ENCODE results near the gene E2F1. TPM values are rescaled to one million over a fixed set of nuclear protein-coding genes. Genes with fewer than 3 reads are reported as not detected.

E2F1 gene
- total and polyA plus RNA-seq, 4 donors = 0.10 to 11.0 (median 0.88) TPM

DNA sequence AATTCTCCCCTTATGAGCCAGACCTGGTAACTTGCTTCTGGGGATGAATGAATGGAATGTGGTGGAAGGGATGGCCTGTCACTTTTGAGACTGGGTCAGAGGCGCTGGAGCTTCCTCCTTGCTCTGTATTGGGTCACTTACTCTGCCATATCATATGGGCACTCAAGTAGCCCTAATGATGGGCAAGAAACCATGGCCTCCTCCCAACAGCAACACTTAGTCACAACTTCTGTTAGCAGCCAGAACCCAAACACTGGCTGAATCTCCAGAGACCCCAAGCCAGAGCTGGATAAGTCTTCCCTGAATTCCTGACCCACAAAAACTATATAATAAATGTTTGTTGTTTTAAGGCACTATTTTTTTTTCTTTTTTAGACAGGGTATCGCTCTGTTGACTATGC is 5.5 kb downstream of the E2F1 start:
- DNase-seq (ENCODE audit: low spot score) = no peak
- TF ChIP-seq RXRA (IDR thresholded peaks at IDR 0.05) = no peak
- no peak for TF ChIP-seq HNF4G (IDR thresholded peaks at IDR 0.05)
- no peak for TF ChIP-seq YY1 (IDR thresholded peaks at IDR 0.05)
- TF ChIP-seq, protein P1, sequence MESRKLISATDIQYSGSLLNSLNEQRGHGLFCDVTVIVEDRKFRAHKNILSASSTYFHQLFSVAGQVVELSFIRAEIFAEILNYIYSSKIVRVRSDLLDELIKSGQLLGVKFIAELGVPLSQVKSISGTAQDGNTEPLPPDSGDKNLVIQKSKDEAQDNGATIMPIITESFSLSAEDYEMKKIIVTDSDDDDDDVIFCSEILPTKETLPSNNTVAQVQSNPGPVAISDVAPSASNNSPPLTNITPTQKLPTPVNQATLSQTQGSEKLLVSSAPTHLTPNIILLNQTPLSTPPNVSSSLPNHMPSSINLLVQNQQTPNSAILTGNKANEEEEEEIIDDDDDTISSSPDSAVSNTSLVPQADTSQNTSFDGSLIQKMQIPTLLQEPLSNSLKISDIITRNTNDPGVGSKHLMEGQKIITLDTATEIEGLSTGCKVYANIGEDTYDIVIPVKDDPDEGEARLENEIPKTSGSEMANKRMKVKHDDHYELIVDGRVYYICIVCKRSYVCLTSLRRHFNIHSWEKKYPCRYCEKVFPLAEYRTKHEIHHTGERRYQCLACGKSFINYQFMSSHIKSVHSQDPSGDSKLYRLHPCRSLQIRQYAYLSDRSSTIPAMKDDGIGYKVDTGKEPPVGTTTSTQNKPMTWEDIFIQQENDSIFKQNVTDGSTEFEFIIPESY (IDR thresholded peaks at IDR 0.05) = no peak
- TF ChIP-seq TAF1 (conservative IDR thresholded peaks at IDR 0.05) = no peak
- TF ChIP-seq FOXA1 (IDR thresholded peaks at IDR 0.05) = no peak
- no peak for TF ChIP-seq HNF4A (conservative IDR thresholded peaks at IDR 0.05)
- TF ChIP-seq NR2F2 (IDR thresholded peaks at IDR 0.05) = no peak
- TF ChIP-seq GABPA (IDR thresholded peaks at IDR 0.05 in 1 of 2, conservative IDR thresholded peaks at IDR 0.05 in 1 of 2) = no peak
- no peak for TF ChIP-seq FOXA2 (IDR thresholded peaks at IDR 0.05)
- TF ChIP-seq, protein P2, sequence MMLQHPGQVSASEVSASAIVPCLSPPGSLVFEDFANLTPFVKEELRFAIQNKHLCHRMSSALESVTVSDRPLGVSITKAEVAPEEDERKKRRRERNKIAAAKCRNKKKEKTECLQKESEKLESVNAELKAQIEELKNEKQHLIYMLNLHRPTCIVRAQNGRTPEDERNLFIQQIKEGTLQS (IDR thresholded peaks at IDR 0.05) = no peak
- no peak for TF ChIP-seq EGR1 (IDR thresholded peaks at IDR 0.05; ENCODE audit: low read depth in 2 of 2)
- Histone ChIP-seq H3K4me3 (ENCODE audit: low read depth in 1 of 3, low read length in 3 of 3) (no peak overlapping the region), H3K9me3 (ENCODE audit: control insufficient read depth in 4 of 4, low read length in 3 of 4) (no peaks in the 10 kb centered on the region), H3K9ac (ENCODE audit: low read depth in 1 of 2, low read length in 2 of 2) (no peak overlapping the region), H3K27ac (ENCODE audit: low read depth in 1 of 2, low read length in 2 of 2) (no peak overlapping the region), H3K4me1 (ENCODE audit: control insufficient read depth in 4 of 4, insufficient read depth in 4 of 4, low read length in 3 of 4) (peaks cover 0 to 11% (median 3%) of the 10 kb centered on the region in 4 donors), H3K36me3 (ENCODE audit: control insufficient read depth in 4 of 4, insufficient read depth in 3 of 4, low read depth in 1 of 4, low read length in 3 of 4) (no peaks in the 10 kb centered on the region), H3K27me3 (ENCODE audit: control insufficient read depth in 4 of 4, insufficient read depth in 4 of 4, low read length in 3 of 4) (no peaks in the 10 kb centered on the region)
- WGBS = 94% methylated on average over 2 of the region's 2 CpGs

DNA sequence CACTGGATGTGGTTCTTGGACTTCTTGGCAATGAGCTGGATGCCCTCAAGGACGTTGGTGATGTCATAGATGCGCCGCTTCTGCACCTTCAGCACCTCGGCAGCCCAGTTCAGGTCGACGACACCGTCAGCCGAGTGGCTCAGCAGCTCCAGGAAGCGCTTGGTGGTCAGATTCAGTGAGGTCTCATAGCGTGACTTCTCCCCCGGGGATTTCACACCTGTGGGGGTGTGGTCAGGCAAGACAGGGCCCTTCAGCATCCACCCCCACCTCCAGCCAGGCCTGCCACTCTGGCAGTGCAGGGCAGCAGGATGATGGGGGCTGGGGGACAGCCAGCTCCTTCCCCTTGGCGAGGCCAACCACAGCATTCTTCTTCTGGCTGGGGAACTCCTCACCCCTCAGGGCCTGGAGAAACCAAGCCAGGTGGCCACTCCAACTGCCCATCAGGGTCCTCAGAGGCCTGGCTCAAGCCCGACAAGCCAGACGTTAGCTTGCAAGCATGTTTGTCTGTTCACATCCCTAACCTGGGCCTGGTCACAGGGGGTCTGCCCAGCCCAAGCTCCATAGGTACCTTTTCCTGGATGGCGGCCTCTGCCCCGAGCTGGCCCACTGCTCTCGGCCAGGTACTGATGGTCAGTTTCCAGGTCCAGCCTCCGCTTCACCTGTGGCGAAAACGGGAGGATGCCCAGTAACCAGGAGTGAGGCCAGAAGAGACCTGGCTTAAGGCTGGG is 6.3 kb downstream of the E2F1 start:
- H3K27ac ChIP-seq (ENCODE audit: low read depth in 1 of 2, low read length in 2 of 2) = no peak overlapping the region
- WGBS = 88% methylated on average over 20 of the region's 20 CpGs
- no peak for DNase-seq (ENCODE audit: low spot score)

More for the DNA sequence above, 6.3 kb downstream of the E2F1 start:
- Histone ChIP-seq H3K9me3 (ENCODE audit: control insufficient read depth in 4 of 4, low read length in 3 of 4) (no peaks in the 10 kb centered on the region), H3K36me3 (ENCODE audit: control insufficient read depth in 4 of 4, insufficient read depth in 3 of 4, low read depth in 1 of 4, low read length in 3 of 4) (no peaks in the 10 kb centered on the region), H3K4me3 (ENCODE audit: low read depth in 1 of 3, low read length in 3 of 3) (no peak overlapping the region), H3K9ac (ENCODE audit: low read depth in 1 of 2, low read length in 2 of 2) (no peak overlapping the region), H3K27me3 (ENCODE audit: control insufficient read depth in 4 of 4, insufficient read depth in 4 of 4, low read length in 3 of 4) (no peaks in the 10 kb centered on the region), H3K4me1 (ENCODE audit: control insufficient read depth in 4 of 4, insufficient read depth in 4 of 4, low read length in 3 of 4) (peaks cover 0 to 9% (median under 1%) of the 10 kb centered on the region in 4 donors)
- no peak for TF ChIP-seq TAF1 (conservative IDR thresholded peaks at IDR 0.05)
- no peak for TF ChIP-seq YY1 (IDR thresholded peaks at IDR 0.05)
- TF ChIP-seq EGR1 (IDR thresholded peaks at IDR 0.05; ENCODE audit: low read depth in 2 of 2) = no peak
- TF ChIP-seq RAD21 (IDR thresholded peaks at IDR 0.05) = no peak
- TF ChIP-seq, protein P3, sequence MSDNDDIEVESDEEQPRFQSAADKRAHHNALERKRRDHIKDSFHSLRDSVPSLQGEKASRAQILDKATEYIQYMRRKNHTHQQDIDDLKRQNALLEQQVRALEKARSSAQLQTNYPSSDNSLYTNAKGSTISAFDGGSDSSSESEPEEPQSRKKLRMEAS (IDR thresholded peaks at IDR 0.05) = no peak
- TF ChIP-seq, protein P1 (IDR thresholded peaks at IDR 0.05) = no peak
- no peak for TF ChIP-seq HNF4A (conservative IDR thresholded peaks at IDR 0.05)
- TF ChIP-seq NR2F2 (IDR thresholded peaks at IDR 0.05) = no peak
- TF ChIP-seq, protein P2 (IDR thresholded peaks at IDR 0.05) = no peak
- TF ChIP-seq, protein P4, sequence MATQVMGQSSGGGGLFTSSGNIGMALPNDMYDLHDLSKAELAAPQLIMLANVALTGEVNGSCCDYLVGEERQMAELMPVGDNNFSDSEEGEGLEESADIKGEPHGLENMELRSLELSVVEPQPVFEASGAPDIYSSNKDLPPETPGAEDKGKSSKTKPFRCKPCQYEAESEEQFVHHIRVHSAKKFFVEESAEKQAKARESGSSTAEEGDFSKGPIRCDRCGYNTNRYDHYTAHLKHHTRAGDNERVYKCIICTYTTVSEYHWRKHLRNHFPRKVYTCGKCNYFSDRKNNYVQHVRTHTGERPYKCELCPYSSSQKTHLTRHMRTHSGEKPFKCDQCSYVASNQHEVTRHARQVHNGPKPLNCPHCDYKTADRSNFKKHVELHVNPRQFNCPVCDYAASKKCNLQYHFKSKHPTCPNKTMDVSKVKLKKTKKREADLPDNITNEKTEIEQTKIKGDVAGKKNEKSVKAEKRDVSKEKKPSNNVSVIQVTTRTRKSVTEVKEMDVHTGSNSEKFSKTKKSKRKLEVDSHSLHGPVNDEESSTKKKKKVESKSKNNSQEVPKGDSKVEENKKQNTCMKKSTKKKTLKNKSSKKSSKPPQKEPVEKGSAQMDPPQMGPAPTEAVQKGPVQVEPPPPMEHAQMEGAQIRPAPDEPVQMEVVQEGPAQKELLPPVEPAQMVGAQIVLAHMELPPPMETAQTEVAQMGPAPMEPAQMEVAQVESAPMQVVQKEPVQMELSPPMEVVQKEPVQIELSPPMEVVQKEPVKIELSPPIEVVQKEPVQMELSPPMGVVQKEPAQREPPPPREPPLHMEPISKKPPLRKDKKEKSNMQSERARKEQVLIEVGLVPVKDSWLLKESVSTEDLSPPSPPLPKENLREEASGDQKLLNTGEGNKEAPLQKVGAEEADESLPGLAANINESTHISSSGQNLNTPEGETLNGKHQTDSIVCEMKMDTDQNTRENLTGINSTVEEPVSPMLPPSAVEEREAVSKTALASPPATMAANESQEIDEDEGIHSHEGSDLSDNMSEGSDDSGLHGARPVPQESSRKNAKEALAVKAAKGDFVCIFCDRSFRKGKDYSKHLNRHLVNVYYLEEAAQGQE (IDR thresholded peaks at IDR 0.05) = no peak
- no peak for TF ChIP-seq RXRA (IDR thresholded peaks at IDR 0.05)
- TF ChIP-seq, protein P5, sequence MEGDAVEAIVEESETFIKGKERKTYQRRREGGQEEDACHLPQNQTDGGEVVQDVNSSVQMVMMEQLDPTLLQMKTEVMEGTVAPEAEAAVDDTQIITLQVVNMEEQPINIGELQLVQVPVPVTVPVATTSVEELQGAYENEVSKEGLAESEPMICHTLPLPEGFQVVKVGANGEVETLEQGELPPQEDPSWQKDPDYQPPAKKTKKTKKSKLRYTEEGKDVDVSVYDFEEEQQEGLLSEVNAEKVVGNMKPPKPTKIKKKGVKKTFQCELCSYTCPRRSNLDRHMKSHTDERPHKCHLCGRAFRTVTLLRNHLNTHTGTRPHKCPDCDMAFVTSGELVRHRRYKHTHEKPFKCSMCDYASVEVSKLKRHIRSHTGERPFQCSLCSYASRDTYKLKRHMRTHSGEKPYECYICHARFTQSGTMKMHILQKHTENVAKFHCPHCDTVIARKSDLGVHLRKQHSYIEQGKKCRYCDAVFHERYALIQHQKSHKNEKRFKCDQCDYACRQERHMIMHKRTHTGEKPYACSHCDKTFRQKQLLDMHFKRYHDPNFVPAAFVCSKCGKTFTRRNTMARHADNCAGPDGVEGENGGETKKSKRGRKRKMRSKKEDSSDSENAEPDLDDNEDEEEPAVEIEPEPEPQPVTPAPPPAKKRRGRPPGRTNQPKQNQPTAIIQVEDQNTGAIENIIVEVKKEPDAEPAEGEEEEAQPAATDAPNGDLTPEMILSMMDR (IDR thresholded peaks at IDR 0.05; ENCODE audit: low read depth, low read length, missing input control) = no peak
- no peak for TF ChIP-seq HNF4G (IDR thresholded peaks at IDR 0.05)
- no peak for TF ChIP-seq GABPA (IDR thresholded peaks at IDR 0.05 in 1 of 2, conservative IDR thresholded peaks at IDR 0.05 in 1 of 2)
- TF ChIP-seq FOXA2 (IDR thresholded peaks at IDR 0.05) = no peak
- TF ChIP-seq FOXA1 (IDR thresholded peaks at IDR 0.05) = no peak
- TF ChIP-seq JUND (IDR thresholded peaks at IDR 0.05) = no peak
- no peak for TF ChIP-seq SP1 (IDR thresholded peaks at IDR 0.05)
